ENCODE results near the gene ADGRF3. TPM values are rescaled to one million over a fixed set of nuclear protein-coding genes. Genes with fewer than 3 reads are reported as not detected.

Gene ADGRF3
- total and polyA plus RNA-seq, 9 of the 15 experiments (the other 6 are each of a cell fraction or from before 2014, with no cell fraction given): 0.04 to 0.54 (median 0.16) TPM; not detected in 2

DNA sequence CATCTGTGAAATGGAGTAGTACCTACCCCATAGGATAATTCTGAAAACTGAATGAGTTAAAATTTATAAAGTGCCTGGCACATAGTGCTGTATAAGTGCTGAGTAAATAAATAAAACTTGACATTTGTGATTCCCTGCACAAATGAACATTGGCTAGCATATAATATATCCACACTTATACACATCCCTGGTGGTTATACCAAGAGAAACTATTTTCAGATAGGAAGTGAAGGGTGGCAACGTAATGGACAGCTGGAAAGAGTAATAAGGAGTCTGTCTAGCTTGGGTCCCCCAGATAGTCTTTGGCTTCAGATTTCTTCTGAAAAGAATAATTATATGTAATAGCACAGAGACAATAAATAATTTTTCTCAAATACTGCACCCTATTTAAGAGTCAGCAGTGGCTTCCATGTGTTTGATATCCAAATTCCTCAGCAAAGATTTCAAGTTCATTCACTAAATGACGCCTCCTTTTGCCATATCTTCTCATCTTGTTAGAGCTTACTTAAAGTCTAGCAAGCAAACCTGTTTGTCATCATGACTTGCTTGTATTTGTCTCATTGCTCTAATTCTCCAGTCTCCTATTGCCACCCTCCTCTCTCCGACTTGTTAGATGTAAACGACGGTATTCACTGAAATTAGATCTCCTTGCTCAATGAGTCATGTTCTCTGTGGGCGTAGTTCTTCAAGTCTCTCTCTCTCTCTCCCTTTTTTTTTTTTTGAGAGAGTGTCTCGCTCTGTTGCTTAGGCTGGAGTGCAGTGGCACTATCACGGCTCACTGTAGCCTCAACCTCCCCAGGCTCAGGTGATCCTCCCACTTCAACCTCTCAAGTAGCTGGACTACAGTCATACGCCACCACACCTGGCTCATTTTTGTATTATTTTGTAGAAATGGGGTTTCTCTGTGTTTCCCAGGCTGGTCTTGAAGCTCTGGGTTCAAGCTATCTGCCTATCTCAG is 8.7 kb upstream of the ADGRF3 start (continued):
- TF ChIP-seq NR2C2 (CRISPR knock-in tag; IDR thresholded peaks at IDR 0.05): no peak
- peak; percentile 51; the same call in 1 of the 2 replicates for TF ChIP-seq NR2C2 (tag; IDR thresholded peaks at IDR 0.05)
- peak; percentile 73 for TF ChIP-seq ADNP (tag; IDR thresholded peaks at IDR 0.05)
- TF ChIP-seq, protein P1, sequence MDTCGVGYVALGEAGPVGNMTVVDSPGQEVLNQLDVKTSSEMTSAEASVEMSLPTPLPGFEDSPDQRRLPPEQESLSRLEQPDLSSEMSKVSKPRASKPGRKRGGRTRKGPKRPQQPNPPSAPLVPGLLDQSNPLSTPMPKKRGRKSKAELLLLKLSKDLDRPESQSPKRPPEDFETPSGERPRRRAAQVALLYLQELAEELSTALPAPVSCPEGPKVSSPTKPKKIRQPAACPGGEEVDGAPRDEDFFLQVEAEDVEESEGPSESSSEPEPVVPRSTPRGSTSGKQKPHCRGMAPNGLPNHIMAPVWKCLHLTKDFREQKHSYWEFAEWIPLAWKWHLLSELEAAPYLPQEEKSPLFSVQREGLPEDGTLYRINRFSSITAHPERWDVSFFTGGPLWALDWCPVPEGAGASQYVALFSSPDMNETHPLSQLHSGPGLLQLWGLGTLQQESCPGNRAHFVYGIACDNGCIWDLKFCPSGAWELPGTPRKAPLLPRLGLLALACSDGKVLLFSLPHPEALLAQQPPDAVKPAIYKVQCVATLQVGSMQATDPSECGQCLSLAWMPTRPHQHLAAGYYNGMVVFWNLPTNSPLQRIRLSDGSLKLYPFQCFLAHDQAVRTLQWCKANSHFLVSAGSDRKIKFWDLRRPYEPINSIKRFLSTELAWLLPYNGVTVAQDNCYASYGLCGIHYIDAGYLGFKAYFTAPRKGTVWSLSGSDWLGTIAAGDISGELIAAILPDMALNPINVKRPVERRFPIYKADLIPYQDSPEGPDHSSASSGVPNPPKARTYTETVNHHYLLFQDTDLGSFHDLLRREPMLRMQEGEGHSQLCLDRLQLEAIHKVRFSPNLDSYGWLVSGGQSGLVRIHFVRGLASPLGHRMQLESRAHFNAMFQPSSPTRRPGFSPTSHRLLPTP (IDR thresholded peaks at IDR 0.05; ENCODE audit: borderline replicate concordance, extremely low read depth, insufficient read length): no peak
- TF ChIP-seq, protein P2, sequence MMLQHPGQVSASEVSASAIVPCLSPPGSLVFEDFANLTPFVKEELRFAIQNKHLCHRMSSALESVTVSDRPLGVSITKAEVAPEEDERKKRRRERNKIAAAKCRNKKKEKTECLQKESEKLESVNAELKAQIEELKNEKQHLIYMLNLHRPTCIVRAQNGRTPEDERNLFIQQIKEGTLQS (IDR thresholded peaks at IDR 0.05): peak; percentile 98
- TF ChIP-seq, protein P2 (CRISPR knock-in tag; conservative IDR thresholded peaks at IDR 0.05): peak; percentile 89
- peak; percentile 64 for TF ChIP-seq POLR2B (IDR thresholded peaks at IDR 0.05; ENCODE audit: low read depth, partially characterized antibody)
- no peak for TF ChIP-seq MEF2A (IDR thresholded peaks at IDR 0.05; ENCODE audit: control insufficient read depth, low read depth, low read length)
- TF ChIP-seq, protein P3, sequence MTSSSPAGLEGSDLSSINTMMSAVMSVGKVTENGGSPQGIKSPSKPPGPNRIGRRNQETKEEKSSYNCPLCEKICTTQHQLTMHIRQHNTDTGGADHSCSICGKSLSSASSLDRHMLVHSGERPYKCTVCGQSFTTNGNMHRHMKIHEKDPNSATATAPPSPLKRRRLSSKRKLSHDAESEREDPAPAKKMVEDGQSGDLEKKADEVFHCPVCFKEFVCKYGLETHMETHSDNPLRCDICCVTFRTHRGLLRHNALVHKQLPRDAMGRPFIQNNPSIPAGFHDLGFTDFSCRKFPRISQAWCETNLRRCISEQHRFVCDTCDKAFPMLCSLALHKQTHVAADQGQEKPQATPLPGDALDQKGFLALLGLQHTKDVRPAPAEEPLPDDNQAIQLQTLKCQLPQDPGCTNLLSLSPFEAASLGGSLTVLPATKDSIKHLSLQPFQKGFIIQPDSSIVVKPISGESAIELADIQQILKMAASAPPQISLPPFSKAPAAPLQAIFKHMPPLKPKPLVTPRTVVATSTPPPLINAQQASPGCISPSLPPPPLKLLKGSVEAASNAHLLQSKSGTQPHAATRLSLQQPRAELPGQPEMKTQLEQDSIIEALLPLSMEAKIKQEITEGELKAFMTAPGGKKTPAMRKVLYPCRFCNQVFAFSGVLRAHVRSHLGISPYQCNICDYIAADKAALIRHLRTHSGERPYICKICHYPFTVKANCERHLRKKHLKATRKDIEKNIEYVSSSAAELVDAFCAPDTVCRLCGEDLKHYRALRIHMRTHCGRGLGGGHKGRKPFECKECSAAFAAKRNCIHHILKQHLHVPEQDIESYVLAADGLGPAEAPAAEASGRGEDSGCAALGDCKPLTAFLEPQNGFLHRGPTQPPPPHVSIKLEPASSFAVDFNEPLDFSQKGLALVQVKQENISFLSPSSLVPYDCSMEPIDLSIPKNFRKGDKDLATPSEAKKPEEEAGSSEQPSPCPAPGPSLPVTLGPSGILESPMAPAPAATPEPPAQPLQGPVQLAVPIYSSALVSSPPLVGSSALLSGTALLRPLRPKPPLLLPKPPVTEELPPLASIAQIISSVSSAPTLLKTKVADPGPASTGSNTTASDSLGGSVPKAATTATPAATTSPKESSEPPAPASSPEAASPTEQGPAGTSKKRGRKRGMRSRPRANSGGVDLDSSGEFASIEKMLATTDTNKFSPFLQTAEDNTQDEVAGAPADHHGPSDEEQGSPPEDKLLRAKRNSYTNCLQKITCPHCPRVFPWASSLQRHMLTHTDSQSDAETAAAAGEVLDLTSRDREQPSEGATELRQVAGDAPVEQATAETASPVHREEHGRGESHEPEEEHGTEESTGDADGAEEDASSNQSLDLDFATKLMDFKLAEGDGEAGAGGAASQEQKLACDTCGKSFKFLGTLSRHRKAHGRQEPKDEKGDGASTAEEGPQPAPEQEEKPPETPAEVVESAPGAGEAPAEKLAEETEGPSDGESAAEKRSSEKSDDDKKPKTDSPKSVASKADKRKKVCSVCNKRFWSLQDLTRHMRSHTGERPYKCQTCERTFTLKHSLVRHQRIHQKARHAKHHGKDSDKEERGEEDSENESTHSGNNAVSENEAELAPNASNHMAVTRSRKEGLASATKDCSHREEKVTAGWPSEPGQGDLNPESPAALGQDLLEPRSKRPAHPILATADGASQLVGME (CRISPR knock-in tag; IDR thresholded peaks at IDR 0.05): no peak
- TF ChIP-seq HDAC1 (IDR thresholded peaks at IDR 0.05): peak in 1 of 2 experiments; percentile 84; a peak in 2 of 4 replicates
- TF ChIP-seq, protein P4, sequence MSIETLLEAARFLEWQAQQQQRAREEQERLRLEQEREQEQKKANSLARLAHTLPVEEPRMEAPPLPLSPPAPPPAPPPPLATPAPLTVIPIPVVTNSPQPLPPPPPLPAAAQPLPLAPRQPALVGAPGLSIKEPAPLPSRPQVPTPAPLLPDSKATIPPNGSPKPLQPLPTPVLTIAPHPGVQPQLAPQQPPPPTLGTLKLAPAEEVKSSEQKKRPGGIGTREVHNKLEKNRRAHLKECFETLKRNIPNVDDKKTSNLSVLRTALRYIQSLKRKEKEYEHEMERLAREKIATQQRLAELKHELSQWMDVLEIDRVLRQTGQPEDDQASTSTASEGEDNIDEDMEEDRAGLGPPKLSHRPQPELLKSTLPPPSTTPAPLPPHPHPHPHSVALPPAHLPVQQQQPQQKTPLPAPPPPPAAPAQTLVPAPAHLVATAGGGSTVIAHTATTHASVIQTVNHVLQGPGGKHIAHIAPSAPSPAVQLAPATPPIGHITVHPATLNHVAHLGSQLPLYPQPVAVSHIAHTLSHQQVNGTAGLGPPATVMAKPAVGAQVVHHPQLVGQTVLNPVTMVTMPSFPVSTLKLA (conservative IDR thresholded peaks at IDR 0.05): peak in 1 of 2 experiments; percentile 49; a peak in 2 of 4 replicates
- peak; percentile 64 for TF ChIP-seq LCOR (CRISPR knock-in tag; IDR thresholded peaks at IDR 0.05)
- TF ChIP-seq ERF (CRISPR knock-in tag; IDR thresholded peaks at IDR 0.05): no peak
- no peak for TF ChIP-seq RBM39 (optimal IDR thresholded peaks at IDR 0.05; ENCODE audit: low read depth, low read length)
- peak; percentile 63; the same call in 1 of the 2 replicates for TF ChIP-seq EHMT2 (IDR thresholded peaks at IDR 0.05)
